SK-N-SH treated with all-trans-retinoic acid at 6 μM for 48 hours (cell line): Measurements from ENCODE around the gene GFPT1.
"Not testable (repeated sequence)": the region's sequence is repeated elsewhere in the genome, so short reads cannot be mapped to it uniquely, and the experiment has no call there.

Experiments
- ARNTL ChIP-seq: fragments of 450-650 bp; formaldehyde crosslinking; IDR thresholded peaks from 2 replicates; pipeline ENCODE4 v1.5.0; 2020; ENCODE audit warnings: low read depth, mild to moderate bottlenecking, moderate library complexity, borderline replicate concordance
- BACH2 ChIP-seq: fragments of 250-450 bp; sonication (Bioruptor Pico); IDR thresholded peaks from 2 replicates; pipeline ENCODE4 v1.9.0; 2021; ENCODE audit warnings: mild to moderate bottlenecking, borderline replicate concordance
- GLIS3 ChIP-seq: fragments of 250-450 bp; sonication (Bioruptor Pico); IDR thresholded peaks from 2 replicates; pipeline ENCODE4 v1.5.0; 2020; ENCODE audit warnings: mild to moderate bottlenecking, moderate library complexity
- RARB ChIP-seq: fragments of 250-450 bp; sonication (Bioruptor Pico); IDR thresholded peaks from 2 replicates; pipeline ENCODE4 v1.8.0; 2021; ENCODE audit warnings: mild to moderate bottlenecking, moderate library complexity
- SNAI2 ChIP-seq: fragments of 250-450 bp; sonication (Bioruptor Pico); IDR thresholded peaks from 2 replicates; pipeline ENCODE4 v1.5.0; 2020; ENCODE audit warnings: mild to moderate bottlenecking, moderate library complexity
- ZNF565 ChIP-seq: fragments of 450-650 bp; formaldehyde crosslinking; conservative IDR thresholded peaks from 2 replicates; pipeline ENCODE4 v1.5.0; 2020; ENCODE audit warnings: low read depth, mild to moderate bottlenecking, moderate library complexity
- ZNF70 ChIP-seq: fragments of 450-650 bp; formaldehyde crosslinking; IDR thresholded peaks from 2 replicates; pipeline ENCODE4 v1.5.0; 2020; ENCODE audit warnings: mild to moderate bottlenecking, moderate library complexity
- ZNF8 ChIP-seq: fragments of 450-650 bp; formaldehyde crosslinking; IDR thresholded peaks from 2 replicates; pipeline ENCODE4 v1.5.0; 2020; ENCODE audit warnings: mild to moderate bottlenecking, moderate library complexity
- TF ChIP-seq, protein P1 (sequence below): fragments of 250-450 bp; sonication (Bioruptor Pico); IDR thresholded peaks from 2 replicates; pipeline ENCODE4 v1.5.1; 2020; ENCODE audit warnings: low read depth, mild to moderate bottlenecking, moderate library complexity
- TF ChIP-seq, protein P2 (sequence below): fragments of 250-450 bp; sonication (Bioruptor Pico); IDR thresholded peaks from 2 replicates; pipeline ENCODE4 v1.8.0; 2020; ENCODE audit warnings: mild to moderate bottlenecking, moderate library complexity, borderline replicate concordance
- TF ChIP-seq, protein P3 (sequence below): fragments of 250-450 bp; sonication (Bioruptor Pico); IDR thresholded peaks from 2 replicates; pipeline ENCODE4 v1.5.1; 2021; ENCODE audit warnings: mild to moderate bottlenecking, moderate library complexity

- not testable (repeated sequence) for TF ChIP-seq GLIS3 (CRISPR knock-in tag); BACH2; SNAI2 (CRISPR knock-in tag); ZNF70 (CRISPR knock-in tag); ARNTL (CRISPR knock-in tag); RARB (CRISPR knock-in tag); ZNF8 (CRISPR knock-in tag); ZNF565
- TF ChIP-seq, protein P1, sequence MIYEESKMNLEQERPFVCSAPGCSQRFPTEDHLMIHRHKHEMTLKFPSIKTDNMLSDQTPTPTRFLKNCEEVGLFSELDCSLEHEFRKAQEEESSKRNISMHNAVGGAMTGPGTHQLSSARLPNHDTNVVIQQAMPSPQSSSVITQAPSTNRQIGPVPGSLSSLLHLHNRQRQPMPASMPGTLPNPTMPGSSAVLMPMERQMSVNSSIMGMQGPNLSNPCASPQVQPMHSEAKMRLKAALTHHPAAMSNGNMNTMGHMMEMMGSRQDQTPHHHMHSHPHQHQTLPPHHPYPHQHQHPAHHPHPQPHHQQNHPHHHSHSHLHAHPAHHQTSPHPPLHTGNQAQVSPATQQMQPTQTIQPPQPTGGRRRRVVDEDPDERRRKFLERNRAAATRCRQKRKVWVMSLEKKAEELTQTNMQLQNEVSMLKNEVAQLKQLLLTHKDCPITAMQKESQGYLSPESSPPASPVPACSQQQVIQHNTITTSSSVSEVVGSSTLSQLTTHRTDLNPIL (CRISPR knock-in tag): not testable (repeated sequence)
- TF ChIP-seq, protein P2, sequence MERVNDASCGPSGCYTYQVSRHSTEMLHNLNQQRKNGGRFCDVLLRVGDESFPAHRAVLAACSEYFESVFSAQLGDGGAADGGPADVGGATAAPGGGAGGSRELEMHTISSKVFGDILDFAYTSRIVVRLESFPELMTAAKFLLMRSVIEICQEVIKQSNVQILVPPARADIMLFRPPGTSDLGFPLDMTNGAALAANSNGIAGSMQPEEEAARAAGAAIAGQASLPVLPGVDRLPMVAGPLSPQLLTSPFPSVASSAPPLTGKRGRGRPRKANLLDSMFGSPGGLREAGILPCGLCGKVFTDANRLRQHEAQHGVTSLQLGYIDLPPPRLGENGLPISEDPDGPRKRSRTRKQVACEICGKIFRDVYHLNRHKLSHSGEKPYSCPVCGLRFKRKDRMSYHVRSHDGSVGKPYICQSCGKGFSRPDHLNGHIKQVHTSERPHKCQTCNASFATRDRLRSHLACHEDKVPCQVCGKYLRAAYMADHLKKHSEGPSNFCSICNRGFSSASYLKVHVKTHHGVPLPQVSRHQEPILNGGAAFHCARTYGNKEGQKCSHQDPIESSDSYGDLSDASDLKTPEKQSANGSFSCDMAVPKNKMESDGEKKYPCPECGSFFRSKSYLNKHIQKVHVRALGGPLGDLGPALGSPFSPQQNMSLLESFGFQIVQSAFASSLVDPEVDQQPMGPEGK: not testable (repeated sequence)
- TF ChIP-seq, protein P3, sequence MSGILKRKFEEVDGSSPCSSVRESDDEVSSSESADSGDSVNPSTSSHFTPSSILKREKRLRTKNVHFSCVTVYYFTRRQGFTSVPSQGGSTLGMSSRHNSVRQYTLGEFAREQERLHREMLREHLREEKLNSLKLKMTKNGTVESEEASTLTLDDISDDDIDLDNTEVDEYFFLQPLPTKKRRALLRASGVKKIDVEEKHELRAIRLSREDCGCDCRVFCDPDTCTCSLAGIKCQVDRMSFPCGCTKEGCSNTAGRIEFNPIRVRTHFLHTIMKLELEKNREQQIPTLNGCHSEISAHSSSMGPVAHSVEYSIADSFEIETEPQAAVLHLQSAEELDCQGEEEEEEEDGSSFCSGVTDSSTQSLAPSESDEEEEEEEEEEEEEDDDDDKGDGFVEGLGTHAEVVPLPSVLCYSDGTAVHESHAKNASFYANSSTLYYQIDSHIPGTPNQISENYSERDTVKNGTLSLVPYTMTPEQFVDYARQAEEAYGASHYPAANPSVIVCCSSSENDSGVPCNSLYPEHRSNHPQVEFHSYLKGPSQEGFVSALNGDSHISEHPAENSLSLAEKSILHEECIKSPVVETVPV (CRISPR knock-in tag): not testable (repeated sequence)
Observed at GRCh38 chr2:69419111-69419510, 32.1 kb upstream of the GFPT1 start.
